HL-60 (cell line): Measurements from ENCODE around the gene KCNH8.

Source experiments
- DNase-seq, 2 experiments: peaks; one replicate each; pipeline ENCODE4 v3.0.0-alpha.2; 2010 to 2020; ENCODE audit warnings: low read depth in 1 of 2, low spot score in 1 of 2
- H3K27ac ChIP-seq: fragments of 250-450 bp; sonication (Bioruptor Pico); replicated peaks from 2 replicates; pipeline ENCODE4 v1.5.1; 2020; ENCODE audit warnings: mild to moderate bottlenecking, moderate library complexity
- H3K27me3 ChIP-seq: fragments of 250-450 bp; sonication (Bioruptor Pico); 2 replicates; pipeline ENCODE4 v1.5.1; 2021; ENCODE audit warnings: mild to moderate bottlenecking, moderate library complexity; ENCODE audit not compliant: insufficient read depth, poor library complexity, severe bottlenecking
- H3K4me3 ChIP-seq: replicated peaks from 2 replicates; pipeline ENCODE4 v1.5.1; 2011; ENCODE audit warnings: mild to moderate bottlenecking, control low read depth, low read length; ENCODE audit not compliant: insufficient read depth
- CTCF ChIP-seq: IDR thresholded peaks from one replicate; pipeline ENCODE4 v1.5.1; 2011; ENCODE audit warnings: low read length, control low read depth, inconsistent platforms; ENCODE audit not compliant: insufficient read depth
- GABPA ChIP-seq: IDR thresholded peaks from 2 replicates; pipeline ENCODE4 v1.6.1; 2012; ENCODE audit warnings: low read depth
- POLR2AphosphoS5 ChIP-seq: IDR thresholded peaks from 2 replicates; pipeline ENCODE4 v1.6.1; 2012; ENCODE audit warnings: low read depth
- SPI1 ChIP-seq: IDR thresholded peaks from 2 replicates; pipeline ENCODE4 v1.6.1; 2012; ENCODE audit warnings: low read depth, mild to moderate bottlenecking, borderline replicate concordance
- TF ChIP-seq, protein P1 (sequence below): IDR thresholded peaks from 2 replicates; pipeline ENCODE4 v1.6.1; 2012; ENCODE audit warnings: low read depth; ENCODE audit not compliant: insufficient replicate concordance

Gene KCNH8

GRCh38 chr3:19347671-19348070, 199.4 kb downstream of the KCNH8 start:
- TF ChIP-seq, protein P1, sequence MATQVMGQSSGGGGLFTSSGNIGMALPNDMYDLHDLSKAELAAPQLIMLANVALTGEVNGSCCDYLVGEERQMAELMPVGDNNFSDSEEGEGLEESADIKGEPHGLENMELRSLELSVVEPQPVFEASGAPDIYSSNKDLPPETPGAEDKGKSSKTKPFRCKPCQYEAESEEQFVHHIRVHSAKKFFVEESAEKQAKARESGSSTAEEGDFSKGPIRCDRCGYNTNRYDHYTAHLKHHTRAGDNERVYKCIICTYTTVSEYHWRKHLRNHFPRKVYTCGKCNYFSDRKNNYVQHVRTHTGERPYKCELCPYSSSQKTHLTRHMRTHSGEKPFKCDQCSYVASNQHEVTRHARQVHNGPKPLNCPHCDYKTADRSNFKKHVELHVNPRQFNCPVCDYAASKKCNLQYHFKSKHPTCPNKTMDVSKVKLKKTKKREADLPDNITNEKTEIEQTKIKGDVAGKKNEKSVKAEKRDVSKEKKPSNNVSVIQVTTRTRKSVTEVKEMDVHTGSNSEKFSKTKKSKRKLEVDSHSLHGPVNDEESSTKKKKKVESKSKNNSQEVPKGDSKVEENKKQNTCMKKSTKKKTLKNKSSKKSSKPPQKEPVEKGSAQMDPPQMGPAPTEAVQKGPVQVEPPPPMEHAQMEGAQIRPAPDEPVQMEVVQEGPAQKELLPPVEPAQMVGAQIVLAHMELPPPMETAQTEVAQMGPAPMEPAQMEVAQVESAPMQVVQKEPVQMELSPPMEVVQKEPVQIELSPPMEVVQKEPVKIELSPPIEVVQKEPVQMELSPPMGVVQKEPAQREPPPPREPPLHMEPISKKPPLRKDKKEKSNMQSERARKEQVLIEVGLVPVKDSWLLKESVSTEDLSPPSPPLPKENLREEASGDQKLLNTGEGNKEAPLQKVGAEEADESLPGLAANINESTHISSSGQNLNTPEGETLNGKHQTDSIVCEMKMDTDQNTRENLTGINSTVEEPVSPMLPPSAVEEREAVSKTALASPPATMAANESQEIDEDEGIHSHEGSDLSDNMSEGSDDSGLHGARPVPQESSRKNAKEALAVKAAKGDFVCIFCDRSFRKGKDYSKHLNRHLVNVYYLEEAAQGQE = no peak
- no peak for TF ChIP-seq SPI1
- no peak for TF ChIP-seq CTCF
- TF ChIP-seq GABPA = no peak
- no peak for TF ChIP-seq POLR2AphosphoS5
- DNase-seq = no peak
- Histone ChIP-seq H3K27ac (no peak overlapping the region), H3K4me3 (no peak overlapping the region), H3K27me3 (no peaks in the 10 kb centered on the region)

DNA sequence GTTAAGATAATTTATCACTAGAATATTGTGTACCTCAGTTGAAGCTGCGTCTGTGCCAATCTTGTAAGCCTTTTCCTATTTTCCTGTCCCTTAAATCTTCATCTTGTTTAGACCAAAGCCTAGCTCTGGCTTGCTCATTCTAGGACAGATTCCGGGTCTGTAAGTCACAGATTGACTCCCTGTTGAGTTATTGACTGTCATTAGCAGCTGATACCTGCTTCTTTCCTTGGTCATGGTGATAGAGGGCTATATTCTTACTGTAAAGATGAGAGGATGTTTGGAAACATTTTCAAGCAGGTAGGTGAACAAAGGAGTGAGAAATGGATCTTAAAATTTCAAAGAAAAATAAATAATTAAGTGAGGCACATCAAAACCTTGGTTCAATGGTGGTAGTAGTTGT, 200.2 kb downstream of the KCNH8 start:
- H3K4me3 ChIP-seq = no peak overlapping the region
- no peaks in the 10 kb centered on the region for H3K27me3 ChIP-seq
- DNase-seq = no peak
- TF ChIP-seq CTCF (no peak), GABPA (no peak), POLR2AphosphoS5 (no peak), SPI1 (no peak)
- TF ChIP-seq, protein P1 = no peak
- no peak overlapping the region for H3K27ac ChIP-seq

DNA sequence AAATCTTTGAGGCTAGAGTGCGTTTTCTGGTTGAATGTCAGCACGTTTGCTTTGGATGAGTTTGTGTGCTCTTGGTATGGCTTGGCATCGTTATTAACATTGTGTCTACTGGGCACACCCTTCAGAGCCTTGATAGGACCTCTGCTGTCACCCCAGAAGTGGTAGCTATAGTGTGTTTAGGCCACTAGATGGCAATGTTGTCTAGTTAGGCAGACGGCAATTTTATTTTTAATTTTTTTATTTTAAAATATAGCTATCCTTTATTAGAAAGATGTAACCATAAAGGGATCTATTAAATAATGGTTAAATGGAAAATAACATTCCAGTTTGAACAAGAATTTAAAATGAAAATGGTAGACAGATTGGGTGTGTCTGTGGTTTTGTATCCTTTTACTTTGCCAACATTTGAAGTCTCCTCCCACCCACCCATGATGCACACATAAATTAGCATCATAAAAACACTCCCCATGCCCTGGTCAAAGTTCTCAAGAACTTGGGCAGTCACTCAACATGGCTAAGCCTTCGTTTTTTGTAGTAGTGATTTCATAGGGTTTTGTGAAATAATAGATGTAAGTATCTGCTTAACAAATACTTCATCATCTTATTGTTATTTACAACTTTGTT, 200.7 kb downstream of the KCNH8 start:
- Histone ChIP-seq H3K27me3 (no peaks in the 10 kb centered on the region), H3K27ac (no peak overlapping the region), H3K4me3 (no peak overlapping the region)
- peak; percentile 2 to 18 for DNase-seq
- peak; percentile 21 for TF ChIP-seq CTCF
- TF ChIP-seq, protein P1 = no peak
